Effector memory CD4-positive, alpha-beta T cell (primary cell): ENCODE data around the gene CPA5.

ENCODE experiments used
- DNase-seq, 3 donors: peaks; one replicate each; pipeline ENCODE4 v3.0.0-alpha.2; 2020
- H3K27ac ChIP-seq: 2 replicates; pipeline ENCODE4 v1.7.0; 2013; ENCODE audit warnings: mild to moderate bottlenecking, low read length, moderate library complexity; ENCODE audit not compliant: insufficient read depth, poor library complexity, severe bottlenecking
- H3K27me3 ChIP-seq: replicated peaks from 2 replicates; pipeline ENCODE4 v1.7.0; 2013; ENCODE audit warnings: mild to moderate bottlenecking, low read length; ENCODE audit not compliant: insufficient read depth, control insufficient read depth, poor library complexity, severe bottlenecking
- H3K36me3 ChIP-seq: 2 replicates; pipeline ENCODE4 v1.7.0; 2013; ENCODE audit warnings: mild to moderate bottlenecking, low read length, moderate library complexity; ENCODE audit not compliant: control insufficient read depth, insufficient read depth
- H3K4me1 ChIP-seq: 2 replicates; pipeline ENCODE4 v1.7.0; 2013; ENCODE audit warnings: low read length, mild to moderate bottlenecking; ENCODE audit not compliant: control insufficient read depth, insufficient read depth, poor library complexity, severe bottlenecking
- H3K4me3 ChIP-seq: 2 replicates; pipeline ENCODE4 v1.7.0; 2013; ENCODE audit warnings: low read length, low read depth, mild to moderate bottlenecking; ENCODE audit not compliant: insufficient read depth, poor library complexity, severe bottlenecking
- H3K9me3 ChIP-seq: 2 replicates; pipeline ENCODE4 v1.7.0; 2013; ENCODE audit warnings: mild to moderate bottlenecking, low read length, moderate library complexity; ENCODE audit not compliant: control insufficient read depth

The CPA5 gene

DNA sequence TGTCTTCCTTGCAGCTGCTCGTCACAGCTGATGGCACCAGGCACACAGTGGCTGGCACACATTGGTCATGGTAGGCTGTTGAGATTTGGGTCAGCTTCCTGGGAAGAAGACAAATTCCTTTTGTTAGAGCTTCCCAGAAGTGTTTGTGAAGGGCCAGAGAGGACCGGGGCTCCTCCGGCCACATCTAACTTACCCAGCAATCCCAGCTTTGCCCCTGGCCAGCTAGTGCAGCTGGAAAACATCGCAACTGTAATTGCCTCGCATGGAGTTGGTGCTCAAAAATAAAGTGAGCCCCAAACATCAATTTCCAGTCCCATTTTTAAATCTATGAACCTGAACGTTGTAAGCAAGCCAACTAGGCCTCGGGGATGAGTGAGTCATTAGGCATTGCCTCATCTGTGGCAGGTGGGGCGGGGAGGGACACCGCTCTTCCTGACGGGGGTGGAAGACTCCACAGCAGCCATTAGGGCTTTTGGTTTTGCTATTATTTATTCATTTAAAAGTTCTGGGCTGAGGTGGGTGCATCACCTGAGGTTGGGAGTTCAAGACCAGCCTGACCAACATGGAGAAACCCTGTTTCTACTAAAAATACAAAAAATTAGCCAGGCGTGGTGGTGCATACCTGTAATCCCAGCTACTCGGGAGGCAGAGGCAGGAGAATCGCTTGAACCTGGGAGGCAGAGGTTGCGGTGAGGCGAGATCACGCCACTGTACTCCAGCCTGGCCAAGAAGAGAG, 12.4 kb downstream of the CPA5 start:
- Histone ChIP-seq H3K36me3 (no peaks in the 10 kb centered on the region), H3K27ac (no peak overlapping the region), H3K4me1 (no peaks in the 10 kb centered on the region), H3K4me3 (no peak overlapping the region), H3K27me3 (no peaks in the 10 kb centered on the region), H3K9me3 (no peaks in the 10 kb centered on the region)
- DNase-seq, result no peak

GRCh38 chr7:130358471-130358870, 13.9 kb downstream of the CPA5 start:
- Histone ChIP-seq H3K27ac (no peak overlapping the region), H3K4me3 (no peak overlapping the region), H3K36me3 (no peaks in the 10 kb centered on the region), H3K27me3 (no peaks in the 10 kb centered on the region), H3K4me1 (no peaks in the 10 kb centered on the region), H3K9me3 (no peaks in the 10 kb centered on the region)
- no peak for DNase-seq

GRCh38 chr7:130359276-130359857, 14.8 kb downstream of the CPA5 start:
- Histone ChIP-seq H3K9me3 (no peaks in the 10 kb centered on the region), H3K27me3 (no peaks in the 10 kb centered on the region), H3K36me3 (no peaks in the 10 kb centered on the region), H3K27ac (no peak overlapping the region), H3K4me3 (no peak overlapping the region), H3K4me1 (no peaks in the 10 kb centered on the region)
- no peak for DNase-seq

DNA sequence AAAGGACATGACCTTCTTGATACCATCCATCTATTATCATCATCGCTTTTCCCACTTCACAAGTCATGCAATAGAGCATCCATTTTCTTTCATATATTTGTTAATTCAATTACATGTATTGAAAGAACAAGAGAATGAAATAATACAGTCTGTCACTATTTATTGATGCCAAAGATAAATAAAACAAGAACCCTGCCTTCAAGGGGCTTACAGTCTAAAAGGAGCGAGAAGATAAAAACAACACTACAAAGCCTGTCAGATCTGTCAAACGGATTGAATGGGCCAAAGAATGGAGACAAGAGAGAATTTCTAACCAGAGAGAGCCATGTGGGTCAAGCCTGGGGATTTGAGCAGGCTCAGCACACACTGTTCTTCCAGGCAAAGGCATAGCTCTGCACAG, 15.9 kb downstream of the CPA5 start:
- Histone ChIP-seq H3K27ac (no peak overlapping the region), H3K9me3 (no peaks in the 10 kb centered on the region), H3K27me3 (no peaks in the 10 kb centered on the region), H3K4me3 (no peak overlapping the region), H3K36me3 (no peaks in the 10 kb centered on the region), H3K4me1 (no peaks in the 10 kb centered on the region)
- no peak for DNase-seq

DNA sequence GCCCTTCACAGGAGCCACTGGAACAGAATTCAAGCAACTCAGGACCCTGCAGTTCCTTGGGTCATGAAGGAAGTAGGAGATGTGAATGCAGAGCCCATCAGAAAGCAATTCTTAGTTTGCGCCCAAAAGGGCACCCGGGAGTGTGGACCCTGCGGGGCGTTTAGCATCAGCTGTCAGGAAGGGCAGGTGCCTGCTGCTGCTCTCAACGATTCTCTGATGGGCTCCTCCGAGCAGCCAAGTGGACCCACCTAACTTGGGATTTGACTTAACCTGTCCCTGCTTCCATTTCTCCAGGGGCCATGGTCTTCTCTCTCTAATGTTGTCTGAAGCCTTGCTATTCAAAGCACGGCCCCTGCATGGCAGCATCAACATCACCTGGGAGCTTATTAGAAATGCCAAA, 17.1 kb downstream of the CPA5 start:
- no peak for DNase-seq
- no peak overlapping the region for H3K4me3 ChIP-seq
- no peaks in the 10 kb centered on the region for H3K36me3 ChIP-seq
- no peaks in the 10 kb centered on the region for H3K4me1 ChIP-seq
- H3K9me3 ChIP-seq, result no peaks in the 10 kb centered on the region
- no peaks in the 10 kb centered on the region for H3K27me3 ChIP-seq
- H3K27ac ChIP-seq, result no peak overlapping the region

DNA sequence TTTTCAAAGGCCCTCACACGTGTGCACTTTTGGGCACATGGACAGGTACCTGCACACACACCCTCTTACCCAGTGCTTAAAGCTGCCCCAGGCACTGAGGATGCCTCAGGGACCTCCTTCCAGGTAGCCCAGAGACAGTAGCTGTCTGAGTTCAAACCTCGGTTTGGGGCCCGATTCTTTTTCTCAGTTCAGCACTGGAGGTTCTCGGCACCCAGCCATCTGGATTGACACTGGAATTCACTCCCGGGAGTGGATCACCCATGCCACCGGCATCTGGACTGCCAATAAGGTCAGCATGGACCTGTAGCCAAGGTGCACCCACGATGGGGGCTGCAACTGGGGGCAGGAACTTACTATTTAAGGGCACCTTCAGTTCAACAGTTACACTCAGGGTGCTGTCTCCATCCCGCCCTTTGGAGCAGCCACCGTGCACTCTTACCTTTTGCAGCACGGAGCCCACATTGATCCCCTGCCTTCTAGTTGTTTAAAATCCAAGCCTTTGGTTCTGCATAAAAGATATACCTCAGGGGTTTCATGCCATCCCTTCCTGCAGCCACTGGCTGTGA, 17.7 kb downstream of the CPA5 start:
- DNase-seq, result no peak
- no peaks in the 10 kb centered on the region for H3K27me3 ChIP-seq
- no peak overlapping the region for H3K27ac ChIP-seq
- no peaks in the 10 kb centered on the region for H3K4me1 ChIP-seq
- H3K4me3 ChIP-seq, result no peak overlapping the region
- no peaks in the 10 kb centered on the region for H3K9me3 ChIP-seq
- H3K36me3 ChIP-seq, result no peaks in the 10 kb centered on the region

DNA sequence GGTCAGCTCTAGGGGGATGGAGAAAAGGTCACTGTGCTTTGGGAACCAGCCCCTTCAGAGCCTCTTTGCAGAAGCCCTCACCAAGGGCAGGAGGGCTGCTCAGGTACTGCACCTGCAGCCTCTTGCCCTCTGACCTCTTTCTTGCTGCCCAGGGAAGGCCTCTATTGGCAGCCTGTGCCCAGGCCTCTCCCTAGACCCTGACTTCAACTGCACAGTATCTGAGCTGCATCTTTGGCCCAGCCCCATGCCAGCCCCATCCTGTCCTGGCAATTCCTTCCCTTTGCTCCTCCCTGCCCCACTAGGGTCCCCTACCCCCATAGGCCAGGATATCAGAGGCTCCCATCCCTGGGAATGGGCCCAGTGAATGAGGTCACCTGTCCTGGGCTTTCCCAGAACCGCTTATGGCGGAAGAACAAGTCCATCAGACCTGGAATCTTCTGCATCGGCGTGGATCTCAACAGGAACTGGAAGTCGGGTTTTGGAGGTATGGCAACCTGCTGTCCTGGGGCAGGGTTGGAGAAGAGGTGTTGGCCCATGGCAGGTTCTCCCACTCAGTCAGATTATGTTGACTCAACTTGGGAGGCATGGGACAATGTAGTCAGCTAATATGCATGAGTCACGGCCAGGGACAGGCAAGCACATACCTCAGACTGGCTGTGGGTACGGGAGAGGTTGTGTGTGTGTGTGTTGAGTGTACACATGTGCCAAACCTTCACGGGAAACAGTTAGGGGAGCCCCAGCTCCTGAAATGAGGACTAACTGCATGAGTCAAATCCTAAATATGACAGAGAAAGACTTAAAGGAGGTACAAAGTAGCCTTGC, 18.6 kb downstream of the CPA5 start:
- no peaks in the 10 kb centered on the region for H3K27me3 ChIP-seq
- H3K4me3 ChIP-seq, result no peak overlapping the region
- H3K36me3 ChIP-seq, result no peaks in the 10 kb centered on the region
- no peaks in the 10 kb centered on the region for H3K4me1 ChIP-seq
- no peak for DNase-seq
- no peaks in the 10 kb centered on the region for H3K9me3 ChIP-seq
- H3K27ac ChIP-seq, result no peak overlapping the region

DNA sequence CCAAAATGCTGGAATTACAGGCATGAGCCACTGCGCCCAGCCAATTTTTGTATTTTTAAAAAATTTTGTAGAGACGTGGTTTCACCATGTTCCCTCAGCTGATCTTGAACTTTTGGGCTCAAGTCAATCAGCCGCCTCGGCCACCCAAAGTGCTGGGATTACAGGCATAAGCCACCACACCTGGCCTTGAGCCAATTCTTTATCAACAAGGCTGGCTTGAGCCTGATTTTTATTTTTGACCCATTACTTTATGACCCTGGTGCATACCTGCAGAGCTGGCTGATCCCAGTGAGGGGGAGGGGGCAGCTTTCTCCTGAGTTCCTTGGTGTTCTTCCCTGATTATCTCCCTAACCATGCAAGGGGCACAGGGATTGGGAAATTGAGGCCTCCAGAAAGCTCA, 19.8 kb downstream of the CPA5 start:
- no peak overlapping the region for H3K27ac ChIP-seq
- no peaks in the 10 kb centered on the region for H3K36me3 ChIP-seq
- no peaks in the 10 kb centered on the region for H3K27me3 ChIP-seq
- no peak overlapping the region for H3K4me3 ChIP-seq
- no peak for DNase-seq
- H3K9me3 ChIP-seq, result no peaks in the 10 kb centered on the region
- no peaks in the 10 kb centered on the region for H3K4me1 ChIP-seq

- no peaks in the 10 kb centered on the region for H3K27me3 ChIP-seq
- DNase-seq, result no peak
- no peaks in the 10 kb centered on the region for H3K36me3 ChIP-seq
- no peaks in the 10 kb centered on the region for H3K9me3 ChIP-seq
- no peaks in the 10 kb centered on the region for H3K4me1 ChIP-seq
- no peak overlapping the region for H3K27ac ChIP-seq
- H3K4me3 ChIP-seq, result no peak overlapping the region
Measured at GRCh38 chr7:130365088-130365487, 20.5 kb downstream of the CPA5 start.
